SH-SY5Y (cell line): ENCODE measurements around the gene TMEM131.

Experiments used
- GATA2 ChIP-seq: IDR thresholded peaks from 2 replicates; pipeline ENCODE4 v1.6.1; 2011; ENCODE audit warnings: mild to moderate bottlenecking, low read depth, low read length
- GATA3 ChIP-seq: IDR thresholded peaks from 2 replicates; pipeline ENCODE4 v1.6.1; 2011; ENCODE audit warnings: low read depth, mild to moderate bottlenecking, low read length, moderate library complexity

- TF ChIP-seq GATA2: no peak
- no peak for TF ChIP-seq GATA3
Measured at GRCh38 chr2:97769711-97770110, 226.0 kb downstream of the TMEM131 start.
